Left colon (tissue), 2 donors: ENCODE results near the gene RCAN3. TPM values are rescaled to one million over a fixed set of nuclear protein-coding genes. Genes with fewer than 3 reads are reported as not detected.
"Not testable (repeated sequence)": the region's sequence is repeated elsewhere in the genome, so short reads cannot be mapped to it uniquely, and the experiment has no call there.

Experiments used
- ATAC-seq: fragments of 200-7000 bp; cut with Tn5 transposase; one replicate; pipeline ENCODE4 v1.9.1; 2020; ENCODE audit warnings: mild to moderate bottlenecking, moderate library complexity
- DNase-seq, 2 donors: peaks; one replicate each; pipeline ENCODE4 v3.0.0-alpha.2; 2020
- intact Hi-C, 2 donors: fragments of 100-400 bp; cut with DNase I in 1 of 2; cut with micrococcal nuclease in 1 of 2; formaldehyde crosslinking; loops; one replicate each; pipeline versions ENCODE4 v1.11.2 to v1.14.0; 2022; cut with DNase I, micrococcal nuclease
- total RNA-seq, 2 donors: library from RNA; stranded (reverse); fragmentation: NEBNext Ultra II Directional; extraction: Animal tissue kit (Norgen Biotek cat#: 25700); gene quantifications; one replicate each; pipeline ENCODE4 v1.2.1, GENCODE V29; 2021
- donor health status: DM: no; HTN: no; CAD: no.
- donor health status: DM: yes; HTN: yes; CAD: no.

RCAN3 gene
- total RNA-seq, 2 donors from 2014 or later = 12.8 to 15.4 TPM

DNA sequence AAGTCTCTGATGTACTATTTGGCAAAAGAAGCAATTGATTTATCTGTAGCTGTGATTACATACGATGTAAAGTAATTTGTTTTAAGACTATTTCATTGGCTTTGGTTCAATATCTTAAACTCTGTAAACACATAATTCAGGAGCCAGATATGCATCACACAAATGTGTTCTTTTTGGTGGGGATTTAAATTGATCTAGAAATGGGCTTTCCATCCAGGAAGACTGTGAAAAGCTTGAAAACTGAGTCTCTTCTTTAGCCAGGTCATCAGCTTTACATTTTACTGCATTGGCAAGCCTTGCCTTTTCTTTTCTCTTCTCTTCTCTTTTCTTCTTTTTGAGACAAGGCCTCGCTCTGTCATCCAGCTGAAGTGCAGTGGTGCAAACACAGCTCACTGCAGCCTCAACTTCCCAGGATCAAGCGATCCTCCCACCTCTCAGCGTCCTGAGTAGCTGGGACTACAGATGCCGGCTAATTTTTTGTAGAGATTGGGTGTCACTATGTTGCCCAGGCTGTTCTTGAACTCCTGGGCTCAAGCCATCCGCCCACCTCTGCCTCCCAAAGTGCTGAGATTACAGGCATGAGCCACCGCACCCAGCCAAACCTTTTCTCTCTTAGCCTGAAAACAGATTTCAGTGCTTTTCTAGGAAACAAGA is 1.4 kb downstream of the RCAN3 start:
- DNase-seq = no peak
- intact Hi-C loops = no loop called here
- no peak for ATAC-seq

DNA sequence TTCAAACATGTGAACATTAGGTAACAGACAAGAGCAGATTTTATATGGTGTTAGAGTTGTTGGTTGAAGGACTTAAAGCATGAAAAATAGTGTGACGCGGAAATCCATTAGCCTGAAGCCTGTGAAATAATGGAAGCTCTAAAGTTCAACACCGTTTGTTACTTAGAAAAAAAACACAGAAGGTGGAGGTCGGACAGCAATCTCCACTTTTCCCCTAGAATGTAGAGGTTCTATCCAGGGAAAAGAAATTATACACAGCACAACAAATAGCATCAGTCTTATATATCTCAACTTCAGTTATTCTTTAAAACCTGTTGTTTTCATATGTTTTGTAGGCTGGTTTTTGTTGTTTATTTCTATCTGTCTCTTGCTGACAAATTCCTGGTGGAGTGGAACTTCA is 1.9 kb downstream of the RCAN3 start:
- ATAC-seq = no peak
- intact Hi-C loops = no loop called here
- DNase-seq = no peak

DNA sequence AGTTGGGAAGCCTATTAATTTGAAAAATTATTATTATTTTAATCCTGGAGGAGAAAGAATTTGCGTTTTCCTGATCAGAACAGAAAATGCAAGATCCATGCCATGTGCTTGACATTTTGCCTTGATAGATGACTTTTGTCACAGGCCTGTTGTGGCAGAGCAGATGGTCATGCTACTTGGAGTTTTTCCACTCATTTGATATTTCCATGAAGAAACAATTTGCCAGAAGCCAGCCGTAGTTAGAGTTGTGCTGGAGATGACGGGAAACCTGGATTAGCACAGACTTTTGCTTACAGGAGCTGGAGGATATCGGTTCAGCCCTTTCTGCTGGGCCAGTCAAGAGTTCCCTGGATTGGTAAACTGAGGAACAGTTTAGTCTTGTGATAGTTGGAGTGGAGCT is 3.2 kb downstream of the RCAN3 start:
- DNase-seq (no peak), ATAC-seq (no peak)
- intact Hi-C loops = no loop called here

DNA sequence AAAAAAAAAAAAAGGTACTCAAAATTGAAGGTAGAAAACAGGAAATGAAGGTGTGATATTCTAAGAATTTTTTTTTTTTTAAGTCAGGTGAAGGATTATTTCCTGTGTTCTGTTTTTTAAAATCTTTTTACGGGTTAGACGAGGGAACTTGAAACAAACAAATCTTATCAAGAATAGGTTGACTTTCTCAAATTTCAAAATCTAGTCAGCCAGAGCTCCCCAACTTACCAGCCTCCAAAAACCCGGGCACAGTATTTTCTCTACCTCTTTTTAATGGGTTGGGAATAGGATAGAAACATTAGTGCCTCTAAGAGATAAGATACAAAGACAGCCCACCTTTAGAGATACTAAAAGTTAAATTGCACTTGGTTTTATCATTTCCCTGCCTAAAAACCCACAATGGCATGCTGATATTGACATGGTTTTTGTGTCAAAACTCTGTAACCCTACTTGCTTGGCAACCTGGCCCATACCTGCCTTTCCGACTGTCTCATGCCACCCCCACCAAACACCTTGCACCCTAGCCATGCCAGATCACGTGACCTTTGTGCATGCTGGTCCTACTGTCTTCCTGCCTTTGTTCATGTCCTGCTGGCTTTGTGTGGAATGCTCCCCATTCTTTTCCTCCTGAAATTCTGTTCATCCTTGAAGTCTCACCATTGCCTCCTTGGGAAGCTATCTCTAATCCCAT is 4.2 kb downstream of the RCAN3 start:
- no peak for DNase-seq
- ATAC-seq = no peak
- intact Hi-C loops = no loop called here

DNA sequence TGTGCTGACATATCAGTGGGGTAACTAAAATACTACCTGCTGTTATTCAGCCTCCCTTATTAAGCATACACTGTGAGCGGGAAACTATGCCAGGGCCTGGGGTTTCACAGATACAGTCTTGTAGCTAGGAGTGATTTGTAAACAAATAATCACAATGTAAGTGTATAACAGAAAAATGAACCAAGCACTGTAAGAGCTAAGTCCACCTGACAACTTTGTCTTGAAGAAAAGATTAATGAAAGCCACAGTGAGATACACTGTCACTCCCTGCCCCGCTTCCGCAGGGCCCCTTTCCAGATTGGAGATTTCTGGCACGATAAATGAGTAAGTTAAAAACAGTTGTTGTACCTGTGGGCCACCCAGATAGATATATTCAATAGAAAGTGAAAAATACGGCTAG is 4.8 kb downstream of the RCAN3 start:
- no peak for ATAC-seq
- intact Hi-C loops = no loop called here
- DNase-seq = no peak

DNA sequence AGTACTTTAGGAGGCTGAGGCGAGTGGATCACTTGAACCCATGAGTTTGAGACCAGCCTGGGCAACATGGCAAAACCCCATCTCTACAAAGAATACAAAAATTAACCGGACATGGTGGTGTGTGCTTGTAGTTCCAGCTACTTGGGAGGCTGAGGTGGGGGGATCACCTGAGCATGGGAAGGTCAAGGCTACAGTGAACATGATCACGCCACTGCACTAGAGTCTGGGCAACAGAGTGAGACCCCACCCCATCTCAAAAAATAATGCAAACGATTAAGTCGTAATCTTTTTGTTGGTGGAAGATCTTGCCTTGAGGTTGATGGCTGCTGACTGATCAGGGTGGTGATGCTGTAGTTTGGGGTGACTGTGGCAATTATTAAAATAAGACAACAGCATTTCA is 6.3 kb downstream of the RCAN3 start:
- intact Hi-C loops = no loop called here
- DNase-seq (no peak), ATAC-seq (no peak)

DNA sequence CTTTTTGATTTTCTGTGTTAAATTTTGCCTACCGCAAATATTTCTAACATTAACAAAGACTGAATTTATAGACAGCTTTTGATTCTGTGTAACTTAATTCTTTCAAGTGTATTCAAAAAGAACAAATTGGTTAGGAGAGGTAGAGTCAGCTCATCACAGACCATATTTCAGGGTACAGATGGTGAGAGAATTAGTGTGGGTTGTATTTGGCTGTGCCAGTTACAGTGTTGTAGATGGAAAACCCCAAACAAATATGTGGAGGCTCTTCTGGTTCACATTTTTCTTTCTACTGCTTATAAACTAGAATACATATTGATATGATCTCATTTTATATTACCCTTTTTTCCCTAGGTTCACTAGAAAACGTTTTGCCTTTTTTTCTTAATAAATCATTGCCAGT is 11.1 kb downstream of the RCAN3 start:
- intact Hi-C loops = no loop called here
- ATAC-seq = no peak
- no peak for DNase-seq

DNA sequence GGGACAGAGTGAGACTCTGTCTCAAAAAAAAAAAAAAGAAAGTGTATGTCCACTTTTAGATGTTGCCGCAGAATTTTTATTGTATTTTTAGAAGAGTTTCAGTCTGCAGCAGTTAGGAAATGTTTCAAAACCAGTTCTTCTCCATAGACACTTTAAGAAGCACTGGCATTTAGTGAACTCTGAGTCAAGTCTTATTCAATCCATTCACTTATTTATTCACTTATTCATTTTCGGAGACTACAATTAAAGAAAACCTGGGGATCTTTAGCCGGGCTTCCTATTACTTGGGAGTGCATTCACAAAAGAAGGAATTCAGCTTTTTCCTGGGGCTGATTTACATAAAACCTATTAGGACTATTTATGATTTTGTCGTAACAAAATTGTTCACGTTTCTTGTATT is 12.3 kb downstream of the RCAN3 start:
- DNase-seq (no peak), ATAC-seq (no peak)
- intact Hi-C loops = no loop called here

DNA sequence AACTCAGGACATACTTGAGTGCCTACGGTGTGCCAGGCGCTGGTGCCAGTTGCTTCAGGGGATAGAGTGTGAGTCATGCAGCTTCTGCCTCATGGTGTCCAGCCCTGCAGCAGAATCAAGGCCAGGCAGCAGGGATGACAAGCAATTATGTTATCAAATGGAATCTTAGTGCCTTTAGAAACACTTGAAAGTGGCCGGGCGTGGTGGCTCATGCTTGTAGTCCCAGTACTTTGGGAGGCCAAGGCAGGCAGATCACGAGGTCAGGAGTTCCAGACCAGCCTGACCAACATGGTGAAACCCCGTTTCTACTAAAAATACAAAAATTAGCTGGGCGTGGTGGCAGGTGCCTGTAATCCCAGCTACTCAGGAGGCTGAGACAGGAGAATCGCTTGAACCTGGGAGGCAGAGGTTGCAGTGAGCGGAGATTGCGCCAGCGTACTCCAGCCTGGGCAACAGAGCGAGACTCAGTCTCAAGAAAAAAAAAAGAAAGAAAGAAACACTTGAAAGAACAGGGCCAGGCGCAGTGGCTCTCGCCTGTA is 13.1 kb downstream of the RCAN3 start:
- ATAC-seq = peak; percentile 32
- intact Hi-C loops, DNase-seq: not testable (repeated sequence)

DNA sequence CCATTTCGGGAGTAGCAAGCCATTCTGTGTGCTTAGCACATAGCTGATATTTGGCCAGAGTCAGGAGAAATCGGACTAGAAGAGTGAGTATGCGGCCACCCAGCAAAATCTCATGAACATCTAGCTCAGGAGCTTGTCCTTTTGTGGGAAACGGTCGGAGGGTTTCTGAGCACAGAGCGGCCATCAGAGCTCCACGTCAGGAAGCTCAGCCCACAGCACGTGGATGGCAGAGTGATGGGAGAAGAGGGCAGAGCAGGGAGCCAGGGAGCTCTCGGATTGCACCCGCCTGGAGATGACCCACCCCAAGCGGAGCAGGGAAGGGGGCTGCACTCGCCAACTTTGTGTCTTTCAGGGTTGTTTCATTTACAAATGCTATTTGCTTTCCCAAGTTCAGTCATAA is 13.9 kb downstream of the RCAN3 start:
- ATAC-seq = no peak
- DNase-seq = no peak

DNA sequence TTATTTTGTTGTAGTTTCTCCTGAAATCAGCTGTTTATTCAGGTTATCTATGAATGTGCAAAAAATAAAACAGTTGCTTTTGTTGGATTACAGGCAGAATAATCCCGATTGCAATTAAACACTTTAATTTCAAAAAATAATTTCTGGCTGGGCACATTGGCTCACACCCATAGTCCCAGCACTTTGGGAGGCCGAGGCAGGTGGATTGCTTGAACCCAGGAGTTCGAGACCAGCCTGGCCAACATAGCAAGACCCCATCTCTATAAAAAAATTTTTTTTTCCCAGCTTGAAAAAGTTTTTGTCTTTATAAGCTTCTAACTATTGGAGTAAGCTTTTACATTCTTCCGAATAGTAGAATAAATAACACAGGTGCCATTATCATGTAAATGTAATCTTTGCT is 15.3 kb downstream of the RCAN3 start:
- intact Hi-C loops = no loop called here
- DNase-seq = no peak
- ATAC-seq = no peak

More for the DNA sequence above, 13.9 kb downstream of the RCAN3 start:
- intact Hi-C loops = no loop called here

DNA sequence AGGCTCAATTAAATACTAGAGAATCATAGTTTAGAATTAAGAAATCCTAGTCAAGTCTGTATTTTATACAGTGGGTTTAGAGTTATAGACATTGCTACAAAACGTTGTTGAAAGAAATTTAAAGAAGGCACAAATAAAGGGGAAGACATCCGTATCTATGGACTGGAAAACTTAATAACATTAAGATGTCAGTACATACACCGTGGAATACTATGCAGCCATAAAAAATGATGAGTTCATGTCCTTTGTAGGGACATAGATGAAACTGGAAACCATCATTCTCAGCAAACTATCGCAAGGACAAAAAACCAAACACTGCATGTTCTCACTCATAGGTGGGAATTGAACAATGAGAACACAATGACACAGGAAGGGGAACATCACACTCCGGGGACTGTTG is 17.6 kb downstream of the RCAN3 start:
- ATAC-seq, DNase-seq, intact Hi-C loops: not testable (repeated sequence)

DNA sequence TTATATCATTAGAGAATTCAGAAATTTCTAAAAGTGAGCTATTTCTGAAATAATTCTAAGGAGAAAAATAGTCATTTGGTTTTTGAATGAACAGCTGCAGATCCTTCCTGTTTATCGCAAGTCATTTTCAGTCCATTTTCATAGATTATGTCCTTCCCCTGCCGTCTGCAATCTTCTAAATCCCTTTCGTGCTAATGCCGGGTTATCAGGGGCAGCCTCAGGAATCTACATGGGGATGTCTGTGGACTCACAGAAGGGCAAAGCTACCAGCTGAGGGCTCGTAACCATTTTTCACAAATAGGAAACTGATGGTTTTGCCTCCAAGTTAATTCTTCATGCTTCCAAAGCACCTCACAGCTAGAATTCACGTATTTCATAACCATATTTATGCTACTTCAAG is 23.0 kb downstream of the RCAN3 start:
- ATAC-seq = no peak
- DNase-seq = no peak
- intact Hi-C loops = no loop called here

DNA sequence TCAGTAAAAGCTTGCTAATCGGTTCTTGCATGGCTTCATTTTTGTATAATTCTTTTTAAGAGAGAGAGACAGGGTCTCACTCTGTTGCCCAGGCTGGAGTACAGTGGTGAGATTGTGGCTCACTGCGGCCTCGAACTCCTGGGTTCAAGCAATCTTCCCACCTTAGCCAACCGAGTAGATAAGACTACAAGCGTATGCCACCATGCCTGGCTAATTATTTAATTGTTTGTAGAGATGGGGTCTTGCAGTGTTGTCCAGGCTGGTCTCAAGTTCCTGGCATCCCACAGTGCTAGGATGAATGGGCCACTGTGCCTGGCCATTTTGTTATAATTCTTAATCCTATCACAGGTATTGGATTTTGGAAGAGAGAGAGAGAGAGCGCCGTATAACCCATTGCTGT is 23.4 kb downstream of the RCAN3 start:
- intact Hi-C loops = no loop called here
- DNase-seq (no peak), ATAC-seq (no peak)

DNA sequence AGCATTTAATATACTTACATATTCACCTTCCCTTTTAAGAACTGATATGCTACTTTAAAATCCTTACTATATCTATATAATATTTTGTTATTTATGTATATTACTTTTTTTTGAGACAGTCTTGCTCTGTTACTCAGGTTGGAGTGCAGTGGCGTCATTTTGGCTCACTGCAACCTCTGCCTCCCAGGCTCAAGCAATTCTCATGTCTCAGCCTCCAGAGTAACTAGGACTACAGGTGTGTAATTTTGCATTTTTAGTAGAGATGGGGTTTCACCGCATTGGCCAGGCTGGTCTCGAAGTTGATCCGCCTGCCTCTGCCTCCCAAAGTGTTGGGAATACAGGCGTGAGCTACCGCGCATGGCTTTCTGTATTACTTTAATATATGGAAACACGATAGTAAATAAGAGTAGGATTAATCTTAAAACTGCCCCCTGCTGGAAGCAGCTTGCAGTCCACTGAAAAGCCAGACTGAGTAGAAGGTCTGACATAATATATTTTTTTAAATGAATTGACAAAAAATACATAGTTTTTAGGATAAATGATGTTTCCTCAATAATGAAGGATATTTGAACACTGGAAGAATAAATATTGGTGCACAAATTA is 24.4 kb downstream of the RCAN3 start:
- DNase-seq = no peak
- no peak for ATAC-seq
- intact Hi-C loops = no loop called here

DNA sequence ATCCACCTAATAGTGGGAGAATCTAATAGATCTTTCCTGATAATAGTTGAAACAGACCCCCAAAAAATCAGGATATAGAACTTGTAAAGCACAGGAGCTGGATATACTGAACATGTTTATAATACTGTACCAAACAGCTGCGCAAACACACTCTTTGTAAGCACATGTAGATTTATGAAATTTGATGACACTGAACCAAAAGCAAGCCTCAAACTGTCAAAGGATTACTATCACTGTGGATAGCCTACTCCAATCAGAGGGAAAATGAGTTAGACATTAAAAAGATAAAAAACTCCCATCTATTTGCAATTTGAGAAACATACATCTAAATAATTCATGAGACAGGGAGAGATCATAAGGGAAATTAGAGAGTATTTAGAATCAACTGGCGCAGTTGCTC is 26.1 kb downstream of the RCAN3 start:
- no peak for ATAC-seq
- intact Hi-C loops = no loop called here
- no peak for DNase-seq

DNA sequence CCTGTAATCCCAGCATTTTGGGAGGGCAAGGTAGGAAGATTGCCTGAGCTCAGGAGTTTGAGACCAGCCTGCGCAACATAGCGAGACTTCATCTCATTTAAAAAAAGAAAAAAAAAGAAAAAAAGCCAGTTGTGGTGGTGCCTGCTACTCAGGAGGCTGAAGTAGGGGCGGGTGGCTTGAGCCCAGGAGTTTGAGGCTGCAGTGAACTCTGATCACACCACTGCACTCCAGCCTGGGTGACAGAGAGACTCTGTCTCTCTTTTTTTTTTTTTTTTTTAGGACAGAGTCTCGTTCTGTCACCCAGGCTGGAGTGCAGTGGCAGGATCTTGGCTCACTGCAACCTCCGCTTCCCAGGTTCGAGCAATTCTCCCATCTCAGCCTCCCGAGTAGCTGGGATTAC is 26.7 kb downstream of the RCAN3 start:
- ATAC-seq, intact Hi-C loops, DNase-seq: not testable (repeated sequence)

DNA sequence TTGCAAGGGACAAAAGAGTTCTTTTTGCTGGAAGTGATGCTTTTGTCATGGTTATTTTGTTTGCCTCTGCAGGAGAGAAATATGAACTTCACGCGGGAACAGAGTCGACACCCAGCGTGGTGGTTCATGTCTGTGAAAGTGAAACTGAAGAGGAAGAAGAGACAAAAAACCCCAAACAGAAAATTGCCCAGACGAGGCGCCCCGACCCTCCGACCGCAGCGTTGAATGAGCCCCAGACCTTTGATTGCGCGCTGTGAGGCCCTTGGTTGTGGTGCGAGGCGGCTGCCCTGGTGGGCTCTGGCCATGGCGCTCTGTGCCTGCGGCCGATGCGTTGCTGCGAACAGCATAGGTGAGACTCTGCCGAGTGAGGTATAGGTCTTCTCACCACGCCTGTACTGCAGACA is 32.4 kb downstream of the RCAN3 start:
- ATAC-seq = peak; percentile 21
- intact Hi-C loops = no loop called here
- peak in 1 of 2 donors; percentile 54 for DNase-seq

DNA sequence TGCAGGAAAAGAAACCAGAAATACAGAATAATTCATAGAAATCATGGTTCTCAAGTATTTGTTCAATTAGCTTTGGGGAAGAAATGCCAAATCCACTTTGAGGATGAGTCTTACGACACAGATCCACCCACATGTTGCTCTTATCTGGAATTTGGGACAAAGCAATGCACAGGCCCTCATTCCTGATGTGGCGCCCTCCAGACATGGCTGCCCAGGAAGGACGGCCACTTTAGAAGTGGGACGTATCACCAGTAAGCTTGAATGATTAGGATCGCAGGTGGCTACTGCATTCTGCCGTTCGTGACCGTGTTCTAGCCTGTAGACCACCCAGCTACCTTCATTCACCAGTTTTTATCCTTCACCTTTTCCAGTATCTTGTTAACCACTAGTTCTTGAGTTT is 33.1 kb downstream of the RCAN3 start:
- intact Hi-C loops = no loop called here
- no peak for DNase-seq
- ATAC-seq = no peak

DNA sequence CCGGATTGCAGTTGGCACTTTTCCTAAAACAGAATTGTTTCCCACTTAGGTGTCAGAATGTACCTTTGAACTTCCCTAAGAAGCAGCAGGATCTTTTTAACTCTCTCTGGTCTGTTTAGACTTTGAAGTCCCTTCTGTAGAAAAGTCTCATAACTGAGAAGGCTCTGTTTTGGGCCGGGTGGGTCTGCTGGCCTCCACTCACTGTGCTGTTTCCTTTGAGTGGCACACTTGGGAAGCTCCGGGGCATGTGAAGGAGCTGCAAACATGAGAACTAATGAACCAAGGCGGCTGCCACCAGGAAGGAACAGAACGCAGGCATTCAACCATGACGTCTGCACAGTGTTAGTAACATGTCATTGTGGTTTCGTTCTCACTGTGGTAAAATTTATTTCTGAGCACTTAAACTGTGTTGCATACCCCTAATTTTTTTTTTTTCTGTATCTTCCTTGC is 33.8 kb downstream of the RCAN3 start:
- ATAC-seq (peak; percentile 60), DNase-seq (peak; percentile 63 to 67)
- intact Hi-C loops = no loop called here
